Mammary epithelial cell (primary cell): ENCODE results near the gene CRYBB1.

Source experiments
- CTCF ChIP-seq, 2 donors: IDR thresholded peaks in 1 of 2; conservative IDR thresholded peaks in 1 of 2; 2 replicates each; pipeline ENCODE4 v1.5.1; 2011 to 2012; ENCODE audit warnings: inconsistent platforms in 2 of 2, low read length in 2 of 2, mild to moderate bottlenecking in 2 of 2, control low read depth in 1 of 2, low read depth in 1 of 2; ENCODE audit not compliant: insufficient read depth in 1 of 2; ENCODE audit errors: extremely low read depth in 1 of 2
- EZH2 ChIP-seq: IDR thresholded peaks from 2 replicates; pipeline ENCODE4 v1.6.1; 2012; ENCODE audit warnings: low read length, inconsistent platforms, borderline replicate concordance

DNA sequence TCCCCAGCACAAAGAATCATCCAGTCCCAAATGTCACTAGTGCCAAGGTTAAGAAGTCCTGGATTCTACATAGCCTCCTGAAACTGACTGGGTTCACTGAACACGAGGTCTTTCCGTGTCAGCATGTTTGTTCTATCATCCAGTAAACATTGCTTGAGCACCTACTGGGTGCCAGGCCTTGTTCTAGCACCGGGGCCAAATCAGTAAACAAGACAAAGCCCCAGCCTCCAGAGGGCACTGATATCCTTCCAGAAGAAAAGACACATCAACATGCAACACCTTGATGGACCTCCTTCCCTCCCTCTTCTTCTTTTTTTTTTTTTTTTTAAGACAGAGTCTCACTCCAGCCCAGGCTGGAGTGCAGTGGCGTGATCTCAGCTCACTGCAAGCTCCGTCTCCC lies 54.8 kb downstream of the CRYBB1 start:
- no peak for TF ChIP-seq EZH2
- peak in 1 of 2 donors; percentile 33 for TF ChIP-seq CTCF (conservative IDR thresholded peaks at IDR 0.05 in 1 of 2, IDR thresholded peaks at IDR 0.05 in 1 of 2; ENCODE audit: extremely low read depth in 1 of 2, insufficient read depth in 1 of 2, low read depth in 1 of 2, low read length in 2 of 2)
